Chondrocyte (in vitro differentiated cells): ENCODE data around the gene NCR3LG1. TPM values are rescaled to one million over a fixed set of nuclear protein-coding genes. Genes with fewer than 3 reads are reported as not detected.

ENCODE experiments used
- DNase-seq: peaks from one replicate; pipeline ENCODE4 v3.0.0; 2021; ENCODE audit warnings: mixed read lengths, low spot score
- H3K27ac Mint-ChIP-seq: one replicate; pipeline ENCODE4 v1.8.0; 2021; ENCODE audit warnings: mild to moderate bottlenecking, moderate library complexity, mixed read lengths; ENCODE audit not compliant: unreplicated experiment
- H3K27me3 Mint-ChIP-seq: 2 replicates; pipeline ENCODE4 v1.8.0; 2021; ENCODE audit warnings: low read depth, mixed read lengths
- H3K36me3 Mint-ChIP-seq: 2 replicates; pipeline ENCODE4 v1.8.0; 2021; ENCODE audit warnings: low read depth, mixed read lengths
- H3K4me1 Mint-ChIP-seq: 2 replicates; pipeline ENCODE4 v1.8.0; 2021; ENCODE audit warnings: low read depth, mild to moderate bottlenecking, mixed read lengths
- H3K4me3 Mint-ChIP-seq: one replicate; pipeline ENCODE4 v1.8.0; 2021; ENCODE audit warnings: mild to moderate bottlenecking, moderate library complexity, mixed read lengths; ENCODE audit not compliant: unreplicated experiment
- H3K9me3 Mint-ChIP-seq: 2 replicates; pipeline ENCODE4 v1.8.0; 2021; ENCODE audit warnings: low read depth, mixed read lengths
- CTCF ChIP-seq: fragments of 200-600 bp; sonication (generic); IDR thresholded peaks from 2 replicates; pipeline ENCODE4 v1.5.0; 2021; ENCODE audit warnings: antibody characterized with exemption, mild to moderate bottlenecking, moderate library complexity
- total RNA-seq: library from RNA; stranded (reverse); gene quantifications from 3 replicates; pipeline ENCODE4 v1.2.1, GENCODE V29; 2021

The NCR3LG1 gene
- total RNA-seq, 1 donor from 2014 or later = 9.4 TPM

- H3K36me3 Mint-ChIP-seq = no peaks in the 10 kb centered on the region
- H3K27ac Mint-ChIP-seq = no peak overlapping the region
- peaks cover 2% of the 10 kb centered on the region for H3K4me1 Mint-ChIP-seq
- no peak for TF ChIP-seq CTCF
- H3K27me3 Mint-ChIP-seq = peaks cover 14% of the 10 kb centered on the region
- no peaks in the 10 kb centered on the region for H3K9me3 Mint-ChIP-seq
- peak overlapping the region; percentile 16 for H3K4me3 Mint-ChIP-seq
- DNase-seq = no peak
Observed at GRCh38 chr11:17389957-17390649, 38.5 kb downstream of the NCR3LG1 start.

DNA sequence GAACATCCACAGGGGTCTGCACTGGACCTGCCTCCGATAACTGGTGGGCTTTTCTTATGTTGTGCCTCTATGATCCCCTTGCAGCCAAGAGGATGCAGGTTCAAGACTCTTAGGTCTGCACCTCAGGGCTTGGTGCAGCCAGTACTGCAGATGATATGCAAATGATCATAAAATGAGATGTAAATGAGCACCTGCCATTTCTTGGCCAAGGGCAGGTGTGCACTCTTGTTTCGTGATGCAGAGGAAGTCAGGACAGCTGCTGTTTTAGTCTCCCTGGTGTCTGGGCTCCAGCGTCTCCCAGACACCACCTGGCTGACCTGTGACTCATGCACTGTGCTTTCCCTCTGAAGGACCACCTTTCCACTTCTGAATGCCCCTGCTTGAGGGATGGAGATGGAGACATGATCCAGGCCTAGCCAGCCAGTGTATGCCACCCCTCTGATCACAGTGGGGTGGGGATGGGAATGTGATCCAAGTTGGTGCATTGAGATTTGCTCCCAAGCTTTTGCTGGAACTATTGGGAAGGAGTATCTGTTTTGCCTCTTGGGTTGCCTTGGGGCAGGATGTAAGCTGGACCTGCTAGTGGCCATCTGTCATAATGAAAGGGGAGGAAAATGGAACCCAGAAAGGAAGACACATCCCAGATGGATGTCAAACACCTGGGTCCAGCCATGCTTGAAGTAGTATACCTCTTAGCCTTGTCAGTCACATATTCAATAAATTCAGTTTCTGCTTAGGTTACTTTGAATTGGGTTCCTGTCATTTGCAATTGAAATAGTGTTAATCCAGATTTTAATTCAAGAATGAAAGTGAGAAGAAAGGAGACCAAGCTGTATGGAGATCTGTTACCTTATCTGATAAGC lies 40.1 kb downstream of the NCR3LG1 start:
- Mint-ChIP-seq H3K4me1 (peaks cover 2% of the 10 kb centered on the region), H3K27ac (no peak overlapping the region), H3K4me3 (no peak overlapping the region), H3K27me3 (peaks cover 17% of the 10 kb centered on the region), H3K9me3 (no peaks in the 10 kb centered on the region), H3K36me3 (no peaks in the 10 kb centered on the region)
- no peak for DNase-seq
- TF ChIP-seq CTCF = no peak

- Mint-ChIP-seq H3K27me3 (peaks cover 16% of the 10 kb centered on the region), H3K4me1 (peaks cover 2% of the 10 kb centered on the region), H3K36me3 (no peaks in the 10 kb centered on the region), H3K4me3 (no peak overlapping the region), H3K9me3 (no peaks in the 10 kb centered on the region), H3K27ac (no peak overlapping the region)
- no peak for DNase-seq
- TF ChIP-seq CTCF = no peak
Observed at GRCh38 chr11:17392872-17393271, 41.3 kb downstream of the NCR3LG1 start.

GRCh38 chr11:17393472-17393871 lies 41.9 kb downstream of the NCR3LG1 start:
- no peak for TF ChIP-seq CTCF
- Mint-ChIP-seq H3K4me3 (no peak overlapping the region), H3K27ac (no peak overlapping the region), H3K27me3 (peaks cover 21% of the 10 kb centered on the region), H3K4me1 (peaks cover 2% of the 10 kb centered on the region), H3K9me3 (no peaks in the 10 kb centered on the region), H3K36me3 (no peaks in the 10 kb centered on the region)
- DNase-seq = peak; percentile 76

DNA sequence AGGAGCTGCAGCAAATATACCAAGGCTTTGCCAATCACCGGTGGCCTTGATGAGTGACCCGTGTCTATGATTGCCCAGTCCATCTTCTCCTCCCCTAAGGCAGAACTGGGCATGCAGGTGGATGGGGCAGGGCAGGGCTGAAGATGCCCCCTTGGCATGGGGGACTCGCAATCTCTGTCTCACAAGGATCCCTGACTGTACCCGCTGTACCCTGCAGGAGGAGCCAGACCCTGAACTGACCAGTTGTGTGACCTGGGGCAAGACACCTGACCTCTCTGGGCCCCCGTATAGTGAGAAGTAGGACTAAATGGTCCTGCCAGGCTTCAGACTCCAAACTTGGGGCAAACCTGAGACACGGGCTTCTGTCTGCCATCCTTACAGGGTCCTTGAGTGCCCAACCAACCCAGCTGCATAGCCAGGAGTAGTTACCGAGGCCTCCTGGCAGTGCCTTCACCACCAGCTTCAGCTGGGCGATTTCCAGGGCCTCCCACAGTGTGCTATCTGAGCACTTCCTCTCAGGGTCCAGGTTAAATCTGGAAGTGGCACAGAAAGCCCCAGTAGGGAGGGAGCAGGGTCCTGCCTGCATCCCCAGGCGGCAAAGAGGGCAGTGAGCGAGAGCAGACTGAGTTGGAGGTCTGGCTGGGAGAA lies 43.3 kb downstream of the NCR3LG1 start:
- TF ChIP-seq CTCF = no peak
- no peaks in the 10 kb centered on the region for H3K36me3 Mint-ChIP-seq
- no peaks in the 10 kb centered on the region for H3K4me1 Mint-ChIP-seq

More for the DNA sequence above, 43.3 kb downstream of the NCR3LG1 start:
- peaks cover 23% of the 10 kb centered on the region for H3K27me3 Mint-ChIP-seq
- H3K9me3 Mint-ChIP-seq = no peaks in the 10 kb centered on the region
- no peak overlapping the region for H3K4me3 Mint-ChIP-seq
- no peak for DNase-seq
- no peak overlapping the region for H3K27ac Mint-ChIP-seq
